GM19099 (cell line): ENCODE results near the gene MSL2.

Source experiments
- POLR2A ChIP-seq: IDR thresholded peaks from 3 replicates; pipeline ENCODE4 v1.6.1; 2011; ENCODE audit warnings: low read depth; ENCODE audit not compliant: insufficient read length; ENCODE audit errors: extremely low read depth

MSL2 gene

GRCh38 chr3:136109499-136109898 is 86.6 kb downstream of the MSL2 start:
- TF ChIP-seq POLR2A: no peak

DNA sequence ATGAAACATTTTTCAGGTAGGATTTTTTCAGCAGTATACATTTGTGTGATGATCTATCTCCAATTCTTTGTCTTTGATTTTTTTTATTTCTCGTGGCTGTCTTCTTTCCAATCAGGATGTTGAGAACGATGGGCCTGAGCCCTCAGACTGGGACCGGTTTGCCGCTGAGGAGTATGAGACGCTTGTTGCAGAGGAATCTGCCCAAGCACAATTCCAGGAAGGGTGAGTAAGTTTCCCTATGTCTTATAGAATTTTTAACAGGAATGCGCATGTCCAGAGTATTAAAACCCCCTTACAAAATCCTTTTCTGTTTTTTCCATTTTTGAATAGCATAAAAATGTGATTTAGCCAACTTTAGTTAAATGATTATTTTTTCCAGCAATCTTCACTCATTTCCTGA is 90.0 kb downstream of the MSL2 start:
- no peak for TF ChIP-seq POLR2A

GRCh38 chr3:136105044-136105443 is 91.1 kb downstream of the MSL2 start:
- no peak for TF ChIP-seq POLR2A
